Endothelial cell of umbilical vein (primary cell): Measurements from ENCODE around the gene LIMA1. TPM values are rescaled to one million over a fixed set of nuclear protein-coding genes. Genes with fewer than 3 reads are reported as not detected.
A peak's percentile ranks its signal among the peaks of the same experiment; 100 is the strongest.

ENCODE experiments used
- BruUV-seq: library from RNA; stranded (reverse); fragments of 400-500 nt; replicated peaks from 2 replicates; lab custom pipeline; 2021; lab: Mats Ljungman, UMichigan
- CTCF ChIA-PET: fragments of 300-600, 350-600 bp; sonication (Branson Sonifier 250); formaldehyde crosslinking; loops from one replicate; lab custom pipeline; 2021; ENCODE audit warnings: antibody characterized with exemption, inconsistent platforms; lab: Charles Lee
- POLR2A ChIA-PET: fragments of 300-600, 350-600 bp; sonication (Branson Sonifier 250); formaldehyde crosslinking; loops from one replicate; lab custom pipeline; 2021; ENCODE audit warnings: antibody characterized with exemption, inconsistent platforms; lab: Charles Lee
- DNase-seq: peaks from one replicate; pipeline ENCODE4 v3.0.0-alpha.2; 2011; ENCODE audit warnings: low read depth, low spot score
- FAIRE-seq: peaks from 2 replicates; lab custom pipeline; 2011; peaks lifted over from hg19 to GRCh38; lab: Jason Lieb, UNC
- H2AFZ ChIP-seq: 2 replicates; pipeline ENCODE4 v1.6.0; 2012; ENCODE audit warnings: low read depth, low read length, control low read depth, inconsistent platforms
- H3K27ac ChIP-seq: 2 replicates; pipeline ENCODE4 v1.5.1; 2011; ENCODE audit warnings: low read depth, mild to moderate bottlenecking, control low read depth, low read length, moderate library complexity; ENCODE audit not compliant: insufficient read depth
- H3K27me3 ChIP-seq, 2 experiments: 2 replicates each; pipeline versions ENCODE4 v1.6.0 to v1.6.1; 2011; ENCODE audit warnings: low read length in 2 of 2, mixed read lengths in 1 of 2; ENCODE audit not compliant: control insufficient read depth in 2 of 2, insufficient read depth in 2 of 2
- H3K36me3 ChIP-seq, 2 experiments: 2 replicates in 1 of 2; 3 replicates in 1 of 2; pipeline ENCODE4 v1.5.1; 2011; ENCODE audit warnings: low read length in 2 of 2, mild to moderate bottlenecking in 1 of 2, moderate library complexity in 1 of 2; ENCODE audit not compliant: control insufficient read depth in 2 of 2, insufficient read depth in 2 of 2; ENCODE audit errors: extremely low read depth in 1 of 2
- H3K4me1 ChIP-seq: 3 replicates; pipeline ENCODE4 v1.5.1; 2011; ENCODE audit warnings: mild to moderate bottlenecking, low read length; ENCODE audit not compliant: control insufficient read depth, insufficient read depth; ENCODE audit errors: extremely low read depth
- H3K4me2 ChIP-seq: 2 replicates; pipeline ENCODE4 v1.6.1; 2011; ENCODE audit warnings: low read length, control low read depth, mixed read lengths; ENCODE audit not compliant: insufficient read depth
- H3K4me3 ChIP-seq, 3 experiments: fragments of 200-600 bp in 1 of 3; sonication (generic), shearing (Covaris generic) in 1 of 3; replicated peaks in 1 of 3; 2 replicates each; pipeline ENCODE4 v1.5.1; 2011 to 2016; ENCODE audit warnings: control low read depth in 3 of 3, low read length in 3 of 3, mild to moderate bottlenecking in 2 of 3, inconsistent platforms in 1 of 3, low read depth in 1 of 3, moderate library complexity in 1 of 3; ENCODE audit not compliant: insufficient read depth in 1 of 3
- H3K79me2 ChIP-seq: 2 replicates; pipeline ENCODE4 v1.6.0; 2012; ENCODE audit warnings: low read length, inconsistent platforms; ENCODE audit not compliant: control insufficient read depth, insufficient read depth
- H3K9ac ChIP-seq: replicated peaks from 2 replicates; pipeline ENCODE3; 2011; ENCODE audit warnings: low read length, control low read depth; ENCODE audit not compliant: insufficient read depth; ENCODE audit errors: extremely low read depth
- H3K9me1 ChIP-seq: replicated peaks from 3 replicates; pipeline ENCODE4 v1.6.0; 2011; ENCODE audit warnings: mild to moderate bottlenecking, low read length; ENCODE audit not compliant: control insufficient read depth, insufficient read depth; ENCODE audit errors: extremely low read depth
- H3K9me3 ChIP-seq: replicated peaks from 2 replicates; pipeline ENCODE4 v1.5.1; 2012; ENCODE audit warnings: low read length, inconsistent platforms; ENCODE audit not compliant: control insufficient read depth, insufficient read depth
- H4K20me1 ChIP-seq: replicated peaks from 2 replicates; pipeline ENCODE3; 2011; ENCODE audit warnings: mild to moderate bottlenecking, low read length; ENCODE audit not compliant: control insufficient read depth, insufficient read depth; ENCODE audit errors: extremely low read depth
- EZH2 ChIP-seq: IDR thresholded peaks from 2 replicates; pipeline ENCODE4 v1.6.1; 2012; ENCODE audit warnings: borderline replicate concordance, low read depth, mild to moderate bottlenecking, moderate library complexity, low read length, inconsistent platforms; ENCODE audit not compliant: severe bottlenecking
- FOS ChIP-seq: IDR thresholded peaks from 2 replicates; pipeline ENCODE4 v1.6.1; 2011; ENCODE audit warnings: mild to moderate bottlenecking, low read length, moderate library complexity, borderline replicate concordance; ENCODE audit not compliant: insufficient read depth
- GATA2 ChIP-seq: IDR thresholded peaks from 2 replicates; pipeline ENCODE4 v1.7.0; 2011; ENCODE audit warnings: low read depth, mild to moderate bottlenecking, moderate library complexity, mixed read lengths, low read length; ENCODE audit not compliant: insufficient read length, insufficient read depth
- JUN ChIP-seq: IDR thresholded peaks from 2 replicates; pipeline ENCODE4 v1.6.1; 2011; ENCODE audit warnings: borderline replicate concordance, low read depth; ENCODE audit not compliant: insufficient read length, insufficient read depth
- MYC ChIP-seq: IDR thresholded peaks from one replicate; pipeline ENCODE4 v1.6.1; 2011; ENCODE audit warnings: mild to moderate bottlenecking, low read depth, low read length
- POLR2A ChIP-seq: IDR thresholded peaks from 2 replicates; pipeline ENCODE4 v1.6.1; 2012; ENCODE audit warnings: low read depth, mild to moderate bottlenecking, control low read depth, low read length
- POLR2AphosphoS5 ChIP-seq: IDR thresholded peaks from 2 replicates; pipeline ENCODE4 v1.6.1; 2012; ENCODE audit warnings: low read depth, mild to moderate bottlenecking, control low read depth, low read length, moderate library complexity; ENCODE audit not compliant: insufficient read depth
- dilution Hi-C: fragments of 300-500 bp; cut with MboI; formaldehyde crosslinking; loops from one replicate; pipeline ENCODE4 v1.15.0; 2019; ENCODE audit warnings: low sequenced_read_pairs; ENCODE audit not compliant: extremely low pct_ligation_motif_present
- intact Hi-C: fragments of 100-400 bp; cut with micrococcal nuclease; formaldehyde crosslinking; loops from one replicate; pipeline ENCODE4 v1.10.0; 2022
- polyA plus RNA-seq, 4 experiments: library from polyadenylated mRNA; depleted of rRNA in 3 of 4; stranded (reverse) in 3 of 4; unstranded in 1 of 4; fragments of >200 nt; gene quantifications; 2 replicates each; pipeline versions ENCODE4 v1.2.1 to v1.2.3, GENCODE V29; 2011 to 2012; ENCODE audit warnings: missing spikeins in 1 of 4
- total RNA-seq: library from RNA; stranded (reverse); gene quantifications from 2 replicates; pipeline ENCODE4 v1.2.3, GENCODE V29; 2021
- TF ChIP-seq, protein P1 (sequence below): IDR thresholded peaks from 2 replicates; pipeline ENCODE4 v1.6.1; 2011; ENCODE audit not compliant: insufficient read depth, insufficient read length
- TF ChIP-seq, protein P2 (sequence below), 2 donors: IDR thresholded peaks; 1 replicate in 1 of 2; 2 replicates in 1 of 2; pipeline ENCODE4 v1.5.1; 2011; ENCODE audit warnings: low read length in 2 of 2, mild to moderate bottlenecking in 2 of 2, moderate library complexity in 2 of 2, control low read depth in 1 of 2, inconsistent platforms in 1 of 2, low read depth in 1 of 2; ENCODE audit not compliant: insufficient read depth in 1 of 2; ENCODE audit errors: extremely low read depth in 1 of 2

The LIMA1 gene
- total and polyA plus RNA-seq, 2 donors (not counting 3 experiments of a cell fraction or from before 2014, with no cell fraction given), result 35.0 to 87.3 TPM

DNA sequence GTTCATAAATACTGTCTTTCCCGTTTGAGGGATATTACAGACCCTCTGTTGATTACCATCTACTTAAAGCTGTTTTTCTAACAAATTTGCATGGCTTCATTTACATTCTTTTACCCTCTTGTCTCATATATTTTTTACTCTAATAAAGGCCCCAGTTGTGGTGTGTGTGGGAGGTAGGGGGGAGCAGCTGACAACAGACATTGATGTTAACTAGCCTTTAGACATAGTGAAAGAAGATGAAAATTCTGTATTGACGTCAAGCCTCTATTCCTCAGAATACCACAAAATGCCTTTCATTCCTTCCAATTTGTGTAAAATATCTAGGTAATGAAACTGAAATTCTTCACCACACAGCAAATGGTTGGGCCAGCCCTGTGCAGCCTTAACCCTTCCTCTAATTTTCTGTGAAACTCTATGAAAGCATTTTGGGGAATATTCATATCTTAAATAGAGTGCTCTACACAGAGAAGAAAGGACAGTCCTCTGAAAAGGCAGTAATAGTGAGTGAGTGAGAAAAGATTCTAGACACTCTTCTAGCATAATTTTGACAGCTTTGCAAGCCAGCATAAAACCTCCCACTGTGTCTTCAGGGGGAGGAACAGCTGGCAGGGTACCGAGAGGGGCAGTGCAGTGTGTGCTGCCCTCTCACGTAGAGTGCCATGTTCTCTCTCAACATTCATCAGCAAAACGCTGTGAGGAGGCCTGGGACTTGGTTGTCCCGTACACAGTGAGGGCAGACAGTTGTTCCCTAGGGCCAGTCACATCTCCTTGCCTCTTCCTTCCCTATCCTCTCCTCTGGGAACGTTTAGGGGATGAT is 96.0 kb downstream of the LIMA1 start:
- ChIA-PET CTCF (interaction anchor here (1.0 to 3.3 kb wide), 7 partner anchors 9 to 220 kb away, joined by 3 to 11 read pairs (median 4); no protein-coding TSS in a partner anchor), POLR2A (no interaction called here)
- dilution Hi-C loops, result no loop called here
- Histone ChIP-seq H3K79me2 (peaks cover 2% of the 10 kb centered on the region), H3K27ac (peak overlapping the region; percentile 90), H3K4me1 (peaks cover 40% of the 10 kb centered on the region), H3K9me3 (no peaks in the 10 kb centered on the region), H3K27me3 (no peaks in the 10 kb centered on the region), H3K4me2 (peak overlapping the region; percentile 41), H3K36me3 (peaks cover 9 to 10% of the 10 kb centered on the region in 2 experiments), H3K9ac (peak overlapping the region; percentile 39), H3K4me3 (no peak overlapping the region), H3K9me1 (no peaks in the 10 kb centered on the region), H2AFZ (no peak overlapping the region), H4K20me1 (no peaks in the 10 kb centered on the region)
- no peak for FAIRE-seq
- intact Hi-C loops, result loop anchor here (2.0 kb wide), 2 partner anchors 16 to 34 kb away; no protein-coding TSS in a partner anchor
- no TSS peak for BruUV-seq
- no peak for DNase-seq
- TF ChIP-seq GATA2, result no peak
- TF ChIP-seq EZH2, result no peak
- TF ChIP-seq MYC, result no peak
- no peak for TF ChIP-seq FOS
- TF ChIP-seq POLR2AphosphoS5, result no peak
- TF ChIP-seq POLR2A, result no peak
- TF ChIP-seq, protein P1, sequence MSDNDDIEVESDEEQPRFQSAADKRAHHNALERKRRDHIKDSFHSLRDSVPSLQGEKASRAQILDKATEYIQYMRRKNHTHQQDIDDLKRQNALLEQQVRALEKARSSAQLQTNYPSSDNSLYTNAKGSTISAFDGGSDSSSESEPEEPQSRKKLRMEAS, result no peak
- TF ChIP-seq, protein P2, sequence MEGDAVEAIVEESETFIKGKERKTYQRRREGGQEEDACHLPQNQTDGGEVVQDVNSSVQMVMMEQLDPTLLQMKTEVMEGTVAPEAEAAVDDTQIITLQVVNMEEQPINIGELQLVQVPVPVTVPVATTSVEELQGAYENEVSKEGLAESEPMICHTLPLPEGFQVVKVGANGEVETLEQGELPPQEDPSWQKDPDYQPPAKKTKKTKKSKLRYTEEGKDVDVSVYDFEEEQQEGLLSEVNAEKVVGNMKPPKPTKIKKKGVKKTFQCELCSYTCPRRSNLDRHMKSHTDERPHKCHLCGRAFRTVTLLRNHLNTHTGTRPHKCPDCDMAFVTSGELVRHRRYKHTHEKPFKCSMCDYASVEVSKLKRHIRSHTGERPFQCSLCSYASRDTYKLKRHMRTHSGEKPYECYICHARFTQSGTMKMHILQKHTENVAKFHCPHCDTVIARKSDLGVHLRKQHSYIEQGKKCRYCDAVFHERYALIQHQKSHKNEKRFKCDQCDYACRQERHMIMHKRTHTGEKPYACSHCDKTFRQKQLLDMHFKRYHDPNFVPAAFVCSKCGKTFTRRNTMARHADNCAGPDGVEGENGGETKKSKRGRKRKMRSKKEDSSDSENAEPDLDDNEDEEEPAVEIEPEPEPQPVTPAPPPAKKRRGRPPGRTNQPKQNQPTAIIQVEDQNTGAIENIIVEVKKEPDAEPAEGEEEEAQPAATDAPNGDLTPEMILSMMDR (IDR thresholded peaks at IDR 0.05; ENCODE audit: extremely low read depth in 1 of 2, insufficient read depth in 1 of 2, low read depth in 1 of 2, low read length in 2 of 2), result no peak
- TF ChIP-seq JUN, result no peak
